Panc1 (cell line): ENCODE data around the gene TRNAU1AP. TPM values are rescaled to one million over a fixed set of nuclear protein-coding genes. Genes with fewer than 3 reads are reported as not detected.
A peak's percentile ranks its signal among the peaks of the same experiment; 100 is the strongest.

Experiments
- ATAC-seq: fragments of 200-7000 bp; cut with Tn5 transposase; 2 replicates; pipeline ENCODE4 v1.9.1; 2020; ENCODE audit warnings: mild to moderate bottlenecking, moderate library complexity
- BruUV-seq: library from RNA; stranded (reverse); fragments of 400-500 nt; replicated peaks from 2 replicates; lab custom pipeline; 2021; lab: Mats Ljungman, UMichigan
- CTCF ChIA-PET: fragments of 300-600 bp; sonication (Branson Sonifier 250); formaldehyde crosslinking; loops from one replicate; lab custom pipeline; 2022; ENCODE audit warnings: antibody characterized with exemption; lab: Charles Lee
- POLR2A ChIA-PET: fragments of 300-600 bp; sonication (Branson Sonifier 250); formaldehyde crosslinking; loops from one replicate; lab custom pipeline; 2022; ENCODE audit warnings: antibody characterized with exemption; lab: Charles Lee
- DNase-seq: peaks from one replicate; pipeline ENCODE4 v3.0.0-alpha.2; 2010; ENCODE audit warnings: low read depth, low spot score
- H3K27ac ChIP-seq: 2 replicates; pipeline ENCODE4 v1.5.1; 2011; ENCODE audit warnings: mild to moderate bottlenecking, low read length, inconsistent platforms
- H3K27me3 ChIP-seq: fragments of 200-500 bp; sonication (Bioruptor generic); 2 replicates; pipeline ENCODE4 v1.6.0; 2014; ENCODE audit warnings: low read length, inconsistent platforms; ENCODE audit not compliant: control insufficient read depth, insufficient read depth
- H3K36me3 ChIP-seq: fragments of 200-500 bp; sonication (Bioruptor generic); 2 replicates; pipeline ENCODE4 v1.5.1; 2014; ENCODE audit warnings: inconsistent platforms, mild to moderate bottlenecking, low read length, moderate library complexity; ENCODE audit not compliant: control insufficient read depth, insufficient read depth
- H3K4me1 ChIP-seq: 2 replicates; pipeline ENCODE4 v1.5.1; 2011; ENCODE audit warnings: inconsistent platforms, mild to moderate bottlenecking, low read length, moderate library complexity; ENCODE audit not compliant: control insufficient read depth, insufficient read depth
- H3K4me3 ChIP-seq, 2 experiments: 2 replicates each; pipeline ENCODE4 v1.5.1; 2011 to 2012; ENCODE audit warnings: low read depth in 2 of 2, low read length in 2 of 2, mild to moderate bottlenecking in 2 of 2, inconsistent platforms in 1 of 2, moderate library complexity in 1 of 2
- H3K9me3 ChIP-seq: fragments of 200-500 bp; sonication (Bioruptor generic); 2 replicates; pipeline ENCODE4 v1.5.1; 2014; ENCODE audit warnings: low read depth, mild to moderate bottlenecking, inconsistent platforms, low read length, moderate library complexity; ENCODE audit not compliant: control insufficient read depth, insufficient read depth
- CTCF ChIP-seq: fragments of 450-650 bp; IDR thresholded peaks from 2 replicates; pipeline ENCODE4 v1.5.1; 2017; ENCODE audit warnings: mild to moderate bottlenecking
- POLR2AphosphoS5 ChIP-seq: IDR thresholded peaks from 2 replicates; pipeline ENCODE4 v1.6.1; 2012; ENCODE audit warnings: mild to moderate bottlenecking, low read depth, low read length, moderate library complexity
- SIN3A ChIP-seq: IDR thresholded peaks from 2 replicates; pipeline ENCODE4 v1.6.1; 2012; ENCODE audit warnings: low read depth, mild to moderate bottlenecking, low read length, moderate library complexity, borderline replicate concordance; ENCODE audit not compliant: insufficient read depth
- TCF7L2 ChIP-seq: IDR thresholded peaks from 2 replicates; pipeline ENCODE4 v1.6.1; 2011; ENCODE audit warnings: mild to moderate bottlenecking, low read depth, low read length, inconsistent platforms
- in situ Hi-C: cut with HindIII; loops from 2 replicates; pipeline ENCODE4 v1.10.0; 2016; ENCODE audit warnings: low sequenced_read_pairs, low pct_unique_long_range_greater_than_20kb
- intact Hi-C: fragments of 100-400 bp; cut with micrococcal nuclease; formaldehyde crosslinking; loops from one replicate; pipeline ENCODE4 v1.10.0; 2022; ENCODE audit not compliant: unreplicated experiment
- total RNA-seq: library from RNA; stranded (reverse); gene quantifications from one replicate; pipeline ENCODE4 v1.2.1, GENCODE V29; 2021; ENCODE audit not compliant: unreplicated experiment
- TF ChIP-seq, protein P1 (sequence below), 2 experiments: IDR thresholded peaks; 2 replicates each; pipeline ENCODE4 v1.6.1; 2011 to 2012; ENCODE audit warnings: low read depth in 2 of 2, control low read depth in 1 of 2, low read length in 1 of 2, mild to moderate bottlenecking in 1 of 2, moderate library complexity in 1 of 2; ENCODE audit not compliant: insufficient read depth in 1 of 2

TRNAU1AP gene
- total RNA-seq, 1 experiment from 2014 or later: 39.1 TPM

GRCh38 chr1:28517649-28517999 is 35.3 kb upstream of the TRNAU1AP start:
- Histone ChIP-seq H3K4me1 (peaks cover 12% of the 10 kb centered on the region), H3K27ac (peak overlapping the region; percentile 76), H3K27me3 (no peaks in the 10 kb centered on the region), H3K9me3 (no peaks in the 10 kb centered on the region), H3K36me3 (peaks cover 4% of the 10 kb centered on the region; the same call in 1 of the 2 replicates), H3K4me3 (peak overlapping the region; percentile 60 to 69)
- DNase-seq (peak; percentile 73), ATAC-seq (peak; percentile 12)
- ChIA-PET POLR2A (no interaction called here), CTCF (interaction anchor here (0.9 kb wide), 1 partner anchor 85 kb away, joined by 3 read pairs; no protein-coding TSS in a partner anchor)
- no TSS peak for BruUV-seq
- intact Hi-C loops: loop anchor here (5.0 kb wide), 1 partner anchor 85 kb away; no protein-coding TSS in a partner anchor
- in situ Hi-C loops: no loop called here
- TF ChIP-seq SIN3A (no peak), CTCF (peak; percentile 55; the same call in 1 of the 2 replicates), POLR2AphosphoS5 (no peak), TCF7L2 (no peak)
- TF ChIP-seq, protein P1, sequence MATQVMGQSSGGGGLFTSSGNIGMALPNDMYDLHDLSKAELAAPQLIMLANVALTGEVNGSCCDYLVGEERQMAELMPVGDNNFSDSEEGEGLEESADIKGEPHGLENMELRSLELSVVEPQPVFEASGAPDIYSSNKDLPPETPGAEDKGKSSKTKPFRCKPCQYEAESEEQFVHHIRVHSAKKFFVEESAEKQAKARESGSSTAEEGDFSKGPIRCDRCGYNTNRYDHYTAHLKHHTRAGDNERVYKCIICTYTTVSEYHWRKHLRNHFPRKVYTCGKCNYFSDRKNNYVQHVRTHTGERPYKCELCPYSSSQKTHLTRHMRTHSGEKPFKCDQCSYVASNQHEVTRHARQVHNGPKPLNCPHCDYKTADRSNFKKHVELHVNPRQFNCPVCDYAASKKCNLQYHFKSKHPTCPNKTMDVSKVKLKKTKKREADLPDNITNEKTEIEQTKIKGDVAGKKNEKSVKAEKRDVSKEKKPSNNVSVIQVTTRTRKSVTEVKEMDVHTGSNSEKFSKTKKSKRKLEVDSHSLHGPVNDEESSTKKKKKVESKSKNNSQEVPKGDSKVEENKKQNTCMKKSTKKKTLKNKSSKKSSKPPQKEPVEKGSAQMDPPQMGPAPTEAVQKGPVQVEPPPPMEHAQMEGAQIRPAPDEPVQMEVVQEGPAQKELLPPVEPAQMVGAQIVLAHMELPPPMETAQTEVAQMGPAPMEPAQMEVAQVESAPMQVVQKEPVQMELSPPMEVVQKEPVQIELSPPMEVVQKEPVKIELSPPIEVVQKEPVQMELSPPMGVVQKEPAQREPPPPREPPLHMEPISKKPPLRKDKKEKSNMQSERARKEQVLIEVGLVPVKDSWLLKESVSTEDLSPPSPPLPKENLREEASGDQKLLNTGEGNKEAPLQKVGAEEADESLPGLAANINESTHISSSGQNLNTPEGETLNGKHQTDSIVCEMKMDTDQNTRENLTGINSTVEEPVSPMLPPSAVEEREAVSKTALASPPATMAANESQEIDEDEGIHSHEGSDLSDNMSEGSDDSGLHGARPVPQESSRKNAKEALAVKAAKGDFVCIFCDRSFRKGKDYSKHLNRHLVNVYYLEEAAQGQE (IDR thresholded peaks at IDR 0.05; ENCODE audit: insufficient read depth in 1 of 2, low read depth in 2 of 2, low read length in 1 of 2): no peak

DNA sequence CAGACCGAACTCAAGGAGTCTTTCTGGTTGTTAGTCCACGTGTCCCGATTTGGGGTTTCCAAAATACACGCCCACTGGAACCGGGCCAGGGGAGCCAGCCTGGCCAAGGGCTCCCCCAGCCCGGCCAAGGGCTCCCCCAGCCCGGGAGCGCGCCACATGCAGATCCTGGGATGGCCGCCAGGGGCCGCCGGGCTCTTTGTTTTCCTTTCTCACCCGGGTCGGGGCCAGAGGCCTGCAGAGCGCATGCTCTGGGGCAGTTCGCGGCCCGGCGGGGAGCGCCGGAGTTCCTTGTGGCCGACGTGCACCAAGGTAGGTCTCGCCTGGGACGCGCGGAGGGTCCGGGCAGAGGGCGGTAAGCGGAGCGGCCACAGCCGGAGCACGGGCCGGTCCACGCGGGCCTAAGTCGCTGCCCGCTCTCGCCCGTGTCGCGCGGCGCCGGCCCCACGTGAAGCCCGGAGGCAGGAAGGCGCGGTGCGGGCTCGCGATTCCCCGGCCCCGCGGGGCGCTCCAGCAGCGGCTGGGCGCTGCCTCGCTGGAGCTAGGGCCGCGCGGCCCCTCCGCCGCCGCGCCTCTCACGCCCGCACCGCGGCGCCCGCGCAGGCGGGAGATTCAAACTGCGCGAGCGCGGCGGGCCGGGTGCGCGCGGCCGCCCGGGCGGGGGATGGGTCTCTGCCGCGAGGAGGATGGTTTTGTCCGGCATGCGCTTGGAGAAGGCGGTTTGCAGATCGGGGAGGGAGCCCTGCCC is 34.7 kb upstream of the TRNAU1AP start:
- peak overlapping the region; percentile 92 for H3K27ac ChIP-seq
- ChIA-PET CTCF (interaction anchor here (0.6 kb wide), 1 partner anchor 60 kb away, joined by 4 read pairs; no protein-coding TSS in a partner anchor), POLR2A (interaction anchor here (0.6 kb wide), 1 partner anchor 10 kb away, joined by 3 read pairs; no protein-coding TSS in a partner anchor)
- DNase-seq (no peak), ATAC-seq (peak; percentile 72)
- no TSS peak for BruUV-seq
- peaks cover 4% of the 10 kb centered on the region; the same call in 1 of the 2 replicates for H3K36me3 ChIP-seq
- H3K4me1 ChIP-seq: peaks cover 11% of the 10 kb centered on the region
- in situ Hi-C loops: no loop called here
- no peaks in the 10 kb centered on the region for H3K27me3 ChIP-seq
- peak overlapping the region; percentile 60 to 69 for H3K4me3 ChIP-seq
- intact Hi-C loops: loop anchor here (5.0 kb wide), 1 partner anchor 84 kb away; no protein-coding TSS in a partner anchor
- H3K9me3 ChIP-seq: no peaks in the 10 kb centered on the region
- TF ChIP-seq, protein P1 (IDR thresholded peaks at IDR 0.05; ENCODE audit: insufficient read depth in 1 of 2, low read depth in 2 of 2, low read length in 1 of 2): no peak
- TF ChIP-seq SIN3A (no peak; the same call in 1 of the 2 replicates), CTCF (peak; percentile 99), TCF7L2 (no peak), POLR2AphosphoS5 (peak; percentile 78)
